Left cardiac atrium (tissue), 4 donors: ENCODE data around the gene SMCHD1. TPM values are rescaled to one million over a fixed set of nuclear protein-coding genes. Genes with fewer than 3 reads are reported as not detected.
"Not testable (repeated sequence)": the region's sequence is repeated elsewhere in the genome, so short reads cannot be mapped to it uniquely, and the experiment has no call there.

Experiments
- ATAC-seq, 2 donors: fragments of 200-7000 bp; cut with Tn5 transposase; one replicate each; pipeline ENCODE4 v1.9.1; 2020; ENCODE audit warnings: mild to moderate bottlenecking in 2 of 2, moderate library complexity in 2 of 2
- DNase-seq: peaks from one replicate; pipeline ENCODE4 v3.0.0-alpha.2; 2020
- intact Hi-C, 2 donors: fragments of 100-400 bp; cut with DNase I; formaldehyde crosslinking; loops; one replicate each; pipeline versions ENCODE4 v1.14.1 to v1.15.1; 2022 to 2023
- total RNA-seq, 2 donors: library from RNA; stranded (reverse); fragmentation: NEBNext Ultra II Directional; extraction: Animal tissue kit (Norgen Biotek cat#: 25700); gene quantifications; one replicate each; pipeline ENCODE4 v1.2.1, GENCODE V29; 2021
- donor health status: DM: no; HTN: yes; CAD: no.
- donor health status: DM: no; HTN: yes; CAD: no; lungs with severe emphysema.
- donor health status: DM: yes; HTN: yes; CAD: no.
- donor health status: Dilated cardiomyopathy.

Gene SMCHD1
- total RNA-seq, 2 donors from 2014 or later: 24.5 to 28.7 TPM

GRCh38 chr18:2656237-2656980 lies 883 bp downstream of the SMCHD1 start:
- intact Hi-C loops: no loop called here
- ATAC-seq (peak; percentile 59 to 76), DNase-seq (peak; percentile 58)

GRCh38 chr18:2656981-2657512 lies 1.5 kb downstream of the SMCHD1 start:
- no peak for DNase-seq
- ATAC-seq: no peak
- intact Hi-C loops: no loop called here

GRCh38 chr18:2657788-2658458 lies 2.4 kb downstream of the SMCHD1 start:
- DNase-seq (no peak), ATAC-seq (no peak)
- intact Hi-C loops: no loop called here

GRCh38 chr18:2660849-2661248 lies 5.3 kb downstream of the SMCHD1 start:
- ATAC-seq, DNase-seq: not testable (repeated sequence)
- intact Hi-C loops: loop anchor here in 1 of 2 donors (10.0 kb wide), 1 partner anchor 54 kb away; no protein-coding TSS in a partner anchor

GRCh38 chr18:2662288-2662687 lies 6.8 kb downstream of the SMCHD1 start:
- intact Hi-C loops: loop anchor here in 1 of 2 donors (10.0 kb wide), 1 partner anchor 53 kb away; no protein-coding TSS in a partner anchor
- ATAC-seq, DNase-seq: not testable (repeated sequence)

- ATAC-seq (no peak), DNase-seq (no peak)
- intact Hi-C loops: loop anchor here in 1 of 2 donors (10.0 kb wide), 1 partner anchor 52 kb away; no protein-coding TSS in a partner anchor
Observed at GRCh38 chr18:2662990-2663389, 7.5 kb downstream of the SMCHD1 start.

- intact Hi-C loops: no loop called here
- DNase-seq (no peak), ATAC-seq (no peak)
Observed at GRCh38 chr18:2672410-2672809, 16.9 kb downstream of the SMCHD1 start.

GRCh38 chr18:2672872-2673271 lies 17.3 kb downstream of the SMCHD1 start:
- DNase-seq: no peak
- no peak for ATAC-seq
- intact Hi-C loops: no loop called here

- intact Hi-C loops, DNase-seq, ATAC-seq: not testable (repeated sequence)
Observed at GRCh38 chr18:2678933-2679332, 23.4 kb downstream of the SMCHD1 start.

GRCh38 chr18:2680216-2680792 lies 24.8 kb downstream of the SMCHD1 start:
- ATAC-seq (no peak), DNase-seq (no peak)
- intact Hi-C loops: no loop called here

GRCh38 chr18:2681993-2682603 lies 26.6 kb downstream of the SMCHD1 start:
- intact Hi-C loops: no loop called here
- ATAC-seq (no peak), DNase-seq (no peak)

- DNase-seq (no peak), ATAC-seq (no peak)
- intact Hi-C loops: no loop called here
Observed at GRCh38 chr18:2683055-2683454, 27.5 kb downstream of the SMCHD1 start.

GRCh38 chr18:2686349-2686968 lies 30.9 kb downstream of the SMCHD1 start:
- ATAC-seq (no peak), DNase-seq (no peak)
- intact Hi-C loops: no loop called here

- ATAC-seq (no peak), DNase-seq (no peak)
- intact Hi-C loops: no loop called here
Observed at GRCh38 chr18:2687390-2688001, 32.0 kb downstream of the SMCHD1 start.

GRCh38 chr18:2692508-2692907 lies 37.0 kb downstream of the SMCHD1 start:
- no peak for DNase-seq
- ATAC-seq: no peak
- intact Hi-C loops: no loop called here

- ATAC-seq: no peak
- no peak for DNase-seq
- intact Hi-C loops: no loop called here
Observed at GRCh38 chr18:2697184-2697583, 41.7 kb downstream of the SMCHD1 start.

- intact Hi-C loops: no loop called here
- ATAC-seq (no peak), DNase-seq (no peak)
Observed at GRCh38 chr18:2699001-2699400, 43.5 kb downstream of the SMCHD1 start.

- no peak for DNase-seq
Observed at GRCh38 chr18:2704541-2704940, 49.0 kb downstream of the SMCHD1 start.

More at GRCh38 chr18:2704541-2704940, 49.0 kb downstream of the SMCHD1 start:
- ATAC-seq: no peak
- intact Hi-C loops: loop anchor here in 1 of 2 donors (10.0 kb wide), 1 partner anchor 50 kb away; no protein-coding TSS in a partner anchor
